ENCODE measurements around the gene HSFX3. TPM values are rescaled to one million over a fixed set of nuclear protein-coding genes. Genes with fewer than 3 reads are reported as not detected.

HSFX3 gene
- not detected in 2 replicates for total RNA-seq

GRCh38 chrX:149549701-149550100 lies at the start of gene HSFX3:
TSS of gene HSFX3 (minus strand) at chrX:149549924. CDS start at chrX:149549852, 72 bp downstream.

GRCh38 chrX:149595214-149595613 lies 45.5 kb upstream of the HSFX3 start, which contains the start of gene HSFX2:
TSS of gene HSFX2 (minus strand) at chrX:149595314. CDS start at chrX:149594700, 614 bp downstream.

GRCh38 chrX:149587359-149587758 lies 37.6 kb upstream of the HSFX3 start, which contains the start of gene MAGEA9B:
TSS of gene MAGEA9B (minus strand) at chrX:149587459. CDS start at chrX:149583179, 4,280 bp downstream.

GRCh38 chrX:149540621-149541520 lies 8.9 kb downstream of the HSFX3 start, which contains the start of gene EOLA1:
TSS of gene EOLA1 (plus strand) at chrX:149541012. CDS start at chrX:149545631, 4,619 bp downstream.

GRCh38 chrX:149504915-149505651 lies 44.6 kb downstream of the HSFX3 start, which contains the start of gene IDS:
TSS of gene IDS (minus strand) at chrX:149505306. CDS start at chrX:149505137, 169 bp downstream.

Other genes starting within 250 kb of the HSFX3 start
- gene IDS, start 44.6 kb downstream of the HSFX3 start, total RNA-seq, result 55.0 and 60.6 TPM in 2 replicates
- 14.4 and 14.7 TPM in 2 replicates for gene EOLA1, start 8.9 kb downstream of the HSFX3 start, total RNA-seq
- 0.06 TPM in 1 of 2 replicates, not detected in the other for gene MAGEA9B, start 37.5 kb upstream of the HSFX3 start, total RNA-seq
- gene HSFX2, start 45.4 kb upstream of the HSFX3 start, total RNA-seq, result not detected in 2 replicates
- gene TMEM185A, start 81.9 kb upstream of the HSFX3 start, total RNA-seq, result 18.5 and 22.9 TPM in 2 replicates
- gene MAGEA11, start 162.1 kb upstream of the HSFX3 start, total RNA-seq, result not detected in 2 replicates
- 0.66 and 0.75 TPM in 2 replicates for gene HSFX1, start 224.1 kb upstream of the HSFX3 start, total RNA-seq
- not detected in 2 replicates for gene MAGEA9, start 232.0 kb upstream of the HSFX3 start, total RNA-seq

Measured in aortic smooth muscle cell (primary cell).